ENCODE data around the gene PAWR.
"Not testable (repeated sequence)": the region's sequence is repeated elsewhere in the genome, so short reads cannot be mapped to it uniquely, and the experiment has no call there.

The PAWR gene

DNA sequence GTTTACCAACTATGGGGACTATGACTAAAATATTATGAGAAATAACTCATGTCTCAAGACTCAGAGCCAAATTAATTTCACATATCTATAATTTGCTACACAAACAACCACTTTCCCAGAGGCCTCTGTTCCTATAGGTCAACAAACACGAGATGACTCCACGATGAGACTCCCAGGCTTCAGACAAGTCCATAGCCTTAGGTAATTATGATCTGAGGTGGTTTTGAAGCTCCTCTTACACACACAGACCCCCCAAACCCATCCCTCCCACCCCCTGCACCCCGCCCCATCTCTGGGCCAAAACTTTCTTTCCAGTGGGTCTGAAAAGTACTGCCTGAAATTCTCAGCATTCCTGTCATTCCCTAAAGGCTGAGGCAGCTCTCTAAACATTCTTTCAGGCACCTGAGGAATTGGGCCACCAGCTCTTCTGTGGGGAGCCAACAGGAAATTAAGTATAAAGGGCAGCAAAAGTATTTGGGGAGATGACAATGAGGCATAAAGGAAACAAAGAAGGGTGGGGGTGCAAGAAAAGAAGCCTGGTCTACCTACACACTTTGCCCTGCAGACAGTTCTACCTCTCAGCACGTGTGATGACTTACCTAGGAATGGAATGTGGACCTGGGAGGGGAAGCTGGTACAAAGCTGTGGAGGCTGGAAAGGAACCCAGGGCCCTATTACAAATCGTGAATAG lies 143.6 kb downstream of the PAWR start:
- DNase-seq: no peak

DNA sequence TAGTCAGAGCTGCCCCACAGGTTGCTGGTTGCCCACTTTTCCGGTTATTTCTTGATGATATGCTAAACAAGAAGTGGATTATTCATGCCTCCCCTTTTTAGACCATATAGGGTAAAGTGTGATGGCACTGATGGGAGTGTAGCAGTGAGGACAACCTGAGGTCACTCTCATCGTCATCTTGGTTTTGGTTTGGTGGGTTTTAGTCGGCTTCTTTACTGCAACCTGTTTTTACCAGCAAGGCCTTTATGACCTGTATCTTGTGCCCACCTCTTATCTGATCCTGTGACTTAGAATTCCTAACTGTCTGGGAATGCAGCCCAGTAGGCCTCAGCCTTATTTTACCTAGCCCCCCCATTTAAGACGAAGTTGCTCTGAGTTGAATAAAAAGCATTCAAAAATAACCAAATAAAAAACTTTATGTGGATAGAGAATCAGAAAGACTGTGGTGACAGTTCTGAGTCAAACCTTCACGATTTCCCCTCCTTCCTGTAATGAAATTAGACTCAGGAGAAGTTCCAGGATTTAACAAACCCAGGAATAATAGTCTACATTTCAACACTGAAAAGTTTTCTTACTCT lies 144.2 kb downstream of the PAWR start:
- DNase-seq: no peak

DNA sequence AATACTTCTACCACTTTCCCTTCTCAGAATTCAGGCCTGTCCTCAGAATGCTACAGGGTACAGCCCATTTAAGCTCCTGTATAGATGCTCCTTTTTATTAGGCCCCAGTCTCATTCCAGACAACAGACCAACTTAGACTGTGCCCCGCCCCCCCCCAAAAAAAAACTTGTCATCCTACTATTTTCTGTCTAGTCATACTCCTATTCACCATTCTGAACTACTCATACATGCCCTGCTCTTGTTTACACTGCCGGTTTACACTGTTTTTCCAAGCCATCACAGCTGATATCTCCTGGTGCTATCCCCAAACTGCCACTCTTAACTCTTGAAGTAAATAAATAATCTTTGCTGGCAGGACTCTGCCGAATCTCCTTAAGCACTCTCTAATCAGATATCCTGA lies 146.3 kb downstream of the PAWR start:
- DNase-seq: not testable (repeated sequence)

DNA sequence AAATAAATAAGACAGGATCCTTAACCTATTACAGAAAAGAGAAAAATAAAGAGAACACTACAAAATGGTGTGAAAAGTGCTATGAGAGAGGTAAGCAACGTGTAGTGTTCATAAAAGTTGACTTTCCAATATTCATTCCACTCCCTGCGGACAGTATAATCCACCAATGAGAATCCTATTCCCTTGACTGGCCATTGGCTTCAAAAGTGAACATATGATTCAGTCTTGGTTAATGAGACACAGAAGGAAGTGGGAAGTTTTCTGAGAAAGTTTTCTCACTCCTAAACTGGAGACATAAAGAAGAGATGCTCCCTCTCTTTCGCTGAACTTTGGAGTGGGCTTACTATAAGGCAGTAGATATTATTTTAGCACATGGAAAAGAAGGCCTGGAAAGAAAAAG lies 153.1 kb downstream of the PAWR start:
- no peak for DNase-seq

DNA sequence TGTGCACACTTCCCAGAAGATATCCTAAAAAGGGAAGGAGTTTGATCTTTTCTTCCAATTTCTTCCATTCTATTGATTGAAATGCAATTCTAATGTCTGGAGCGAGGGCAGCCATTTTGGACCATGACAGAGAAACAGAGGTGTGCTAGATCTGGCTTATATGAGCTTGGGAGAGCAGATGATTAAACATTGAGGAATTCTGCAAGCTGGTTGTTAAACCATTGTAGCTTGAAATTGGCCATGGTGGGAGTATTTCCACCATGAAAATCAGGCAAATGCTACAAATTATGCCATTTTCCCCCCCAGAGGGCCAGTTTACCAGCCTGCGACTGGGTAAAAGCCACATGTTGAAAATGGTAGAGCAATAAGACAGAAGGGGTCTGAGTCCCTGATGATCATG lies 155.0 kb downstream of the PAWR start:
- no peak for DNase-seq

Data from NCI-H1930 (cell line).